Stimulated activated CD4-positive, alpha-beta T cell treated with anti-CD3 and anti-CD28 coated beads, Interleukin-15, amount 100 ng/mL, for 24 hours (primary cell): Measurements from ENCODE around the gene FOXK1.
"Not testable (repeated sequence)": the region's sequence is repeated elsewhere in the genome, so short reads cannot be mapped to it uniquely, and the experiment has no call there.

ENCODE experiments used
- DNase-seq: peaks from one replicate; pipeline ENCODE4 v3.0.0-alpha.2; 2020

FOXK1 gene

DNA sequence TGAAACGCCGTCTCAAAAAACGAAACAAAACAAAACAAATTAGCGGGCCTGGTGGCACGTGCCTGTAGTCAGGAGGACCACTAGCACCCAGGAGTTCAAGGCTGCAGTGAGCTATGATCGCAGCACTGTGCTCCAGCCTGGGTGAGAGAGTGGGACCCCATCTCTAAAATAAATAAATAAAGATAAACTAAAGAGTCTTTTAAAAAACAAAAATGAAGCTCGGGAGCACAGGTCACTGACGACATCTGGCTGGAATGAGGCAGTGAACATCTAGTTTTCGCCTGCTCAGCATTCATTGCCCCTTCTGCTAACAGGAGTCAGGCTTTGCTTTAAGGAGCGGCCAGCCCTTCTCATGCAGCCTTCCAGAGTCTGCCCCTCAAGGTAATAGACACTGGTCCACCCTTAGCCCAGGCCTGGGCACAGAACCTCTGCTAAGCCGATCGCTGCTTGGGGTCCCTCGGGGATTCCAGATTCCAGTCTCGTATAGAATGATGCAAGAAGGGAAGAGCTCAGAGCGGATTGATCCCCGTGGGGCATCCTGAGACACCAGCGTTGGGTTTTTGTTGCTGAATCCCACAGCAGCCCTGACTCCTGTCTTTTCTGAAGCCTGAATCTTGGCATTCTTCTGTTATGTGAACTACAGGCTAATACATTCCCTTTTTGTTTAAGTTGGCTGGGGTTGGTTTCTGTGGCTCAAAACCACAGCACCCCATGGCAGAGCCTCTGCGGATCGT is 14.2 kb upstream of the FOXK1 start:
- no peak for DNase-seq

GRCh38 chr7:4668510-4668847 is 13.6 kb upstream of the FOXK1 start:
- DNase-seq = no peak

- no peak for DNase-seq
These were observed 11.3 kb upstream of the FOXK1 start for GRCh38 chr7:4670791-4671190.

- no peak for DNase-seq
These were observed 6.2 kb upstream of the FOXK1 start for GRCh38 chr7:4675771-4676367.

GRCh38 chr7:4677518-4677917 is 4.6 kb upstream of the FOXK1 start:
- not testable (repeated sequence) for DNase-seq

- peak; percentile 21 for DNase-seq
These were observed 760 bp upstream of the FOXK1 start for GRCh38 chr7:4681218-4681851.

DNA sequence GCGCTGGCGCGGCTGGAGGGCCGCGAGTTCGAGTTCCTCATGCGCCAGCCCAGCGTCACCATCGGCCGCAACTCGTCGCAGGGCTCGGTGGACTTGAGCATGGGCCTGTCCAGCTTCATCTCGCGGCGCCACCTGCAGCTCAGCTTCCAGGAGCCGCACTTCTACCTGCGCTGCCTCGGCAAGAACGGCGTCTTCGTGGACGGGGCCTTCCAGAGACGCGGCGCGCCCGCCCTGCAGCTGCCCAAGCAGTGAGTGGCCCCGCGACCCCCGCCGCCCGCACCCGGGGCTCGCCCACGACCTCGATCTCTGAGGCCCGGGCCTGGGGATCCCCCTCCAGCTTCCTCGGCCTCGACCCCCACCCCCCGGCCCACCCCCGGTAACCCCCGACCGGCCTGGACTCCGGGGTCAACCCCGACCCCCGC is 537 bp downstream of the FOXK1 start:
- DNase-seq = peak; percentile 61

DNA sequence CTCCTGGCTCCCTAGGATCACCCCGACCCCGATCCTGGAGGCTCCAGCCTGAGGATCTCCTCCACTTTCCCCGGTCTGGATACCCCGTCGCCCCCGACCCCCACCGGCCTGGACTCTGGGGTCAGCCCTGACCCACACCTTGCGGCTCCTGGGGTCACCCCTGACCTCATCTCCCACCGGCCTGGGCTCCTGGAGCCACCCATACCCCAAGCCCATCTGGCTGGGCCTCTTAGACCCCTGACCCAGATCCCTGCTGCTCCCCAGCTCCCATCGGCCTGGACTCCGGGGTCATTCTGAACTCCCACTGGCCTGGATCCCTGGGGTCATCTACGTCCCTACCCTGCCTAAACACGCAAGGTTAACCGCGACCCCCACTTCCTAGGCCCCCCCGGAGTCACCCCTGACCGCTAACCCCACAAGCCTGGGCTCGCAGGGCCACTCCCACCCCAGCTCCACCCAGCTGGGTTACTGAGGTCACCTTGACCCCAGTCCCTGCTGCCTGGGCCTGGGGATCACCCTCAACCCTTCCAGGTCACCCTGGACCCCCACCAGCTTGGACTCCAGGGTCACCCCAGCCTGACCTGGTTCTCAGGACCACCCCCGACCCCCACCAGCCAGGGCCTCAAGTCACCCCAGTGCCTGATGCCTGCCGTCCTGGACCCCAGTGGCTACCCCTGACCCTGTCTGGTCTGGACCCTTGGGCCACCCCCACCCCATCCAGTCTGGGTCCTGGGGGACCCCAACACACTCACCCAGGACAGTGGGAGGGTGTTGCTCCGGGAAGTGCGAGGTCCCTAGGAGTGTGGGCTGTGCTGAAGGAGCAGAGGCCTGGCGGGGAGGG is 1.2 kb downstream of the FOXK1 start:
- DNase-seq = peak; percentile 19

DNA sequence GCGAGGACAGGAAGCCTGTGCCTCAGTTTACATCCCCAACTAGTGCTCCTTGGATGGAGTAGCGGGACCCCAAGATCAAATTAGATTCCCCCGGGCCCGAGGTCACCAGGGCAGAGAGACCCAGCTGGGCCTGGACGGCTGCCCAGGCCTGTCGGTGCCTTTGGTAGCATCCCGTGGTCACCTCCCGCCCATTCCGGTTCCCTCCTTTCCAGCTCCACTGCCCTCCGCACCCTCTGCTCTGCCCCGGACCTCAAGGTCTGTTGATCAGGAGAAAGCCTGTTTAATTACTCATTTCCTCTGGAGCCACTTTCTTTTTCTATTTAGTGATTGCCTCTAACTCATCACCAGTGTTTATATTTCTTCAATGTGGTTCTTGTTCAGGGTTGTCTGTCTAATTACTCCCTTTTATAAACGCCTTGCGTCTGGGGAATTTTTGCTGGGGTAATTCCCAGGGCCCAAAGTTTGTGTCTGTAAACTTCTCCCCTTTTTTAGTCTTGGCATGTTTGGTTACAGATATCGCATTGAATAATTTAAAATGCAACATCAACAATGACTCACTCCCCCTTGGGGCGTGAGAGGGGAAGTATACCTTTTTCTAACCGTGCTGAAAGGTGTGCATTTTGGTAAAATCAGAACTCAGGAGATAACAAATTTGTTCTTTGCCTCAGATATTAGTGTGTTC is 1.9 kb downstream of the FOXK1 start:
- DNase-seq = peak; percentile 48

GRCh38 chr7:4684846-4685245 is 2.8 kb downstream of the FOXK1 start:
- no peak for DNase-seq

DNA sequence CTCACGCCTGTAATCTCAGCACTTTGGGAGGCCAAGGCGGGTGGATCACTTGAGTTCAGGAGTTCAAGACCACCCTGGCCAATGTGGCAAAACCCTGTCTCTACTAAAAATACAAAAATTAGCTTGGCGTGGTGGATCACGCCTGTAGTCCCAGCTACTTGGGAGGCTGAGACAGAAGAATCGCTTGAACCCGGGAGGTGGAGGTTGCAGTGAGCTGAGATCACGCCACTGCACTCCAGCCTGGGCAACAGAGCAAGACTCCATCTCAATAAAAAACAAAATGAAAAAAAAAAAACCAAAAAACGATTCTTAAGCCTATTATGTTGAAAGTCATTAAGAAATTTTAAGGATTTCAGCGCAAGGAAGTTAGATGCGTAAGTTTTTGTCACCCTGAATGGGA is 3.6 kb downstream of the FOXK1 start:
- DNase-seq = not testable (repeated sequence)

- DNase-seq = no peak
These were observed 5.9 kb downstream of the FOXK1 start for GRCh38 chr7:4687956-4688355.

- DNase-seq = no peak
These were observed 7.1 kb downstream of the FOXK1 start for GRCh38 chr7:4689151-4689550.

GRCh38 chr7:4689668-4690067 is 7.6 kb downstream of the FOXK1 start:
- no peak for DNase-seq

- no peak for DNase-seq
These were observed 9.1 kb downstream of the FOXK1 start for GRCh38 chr7:4690953-4691856.

DNA sequence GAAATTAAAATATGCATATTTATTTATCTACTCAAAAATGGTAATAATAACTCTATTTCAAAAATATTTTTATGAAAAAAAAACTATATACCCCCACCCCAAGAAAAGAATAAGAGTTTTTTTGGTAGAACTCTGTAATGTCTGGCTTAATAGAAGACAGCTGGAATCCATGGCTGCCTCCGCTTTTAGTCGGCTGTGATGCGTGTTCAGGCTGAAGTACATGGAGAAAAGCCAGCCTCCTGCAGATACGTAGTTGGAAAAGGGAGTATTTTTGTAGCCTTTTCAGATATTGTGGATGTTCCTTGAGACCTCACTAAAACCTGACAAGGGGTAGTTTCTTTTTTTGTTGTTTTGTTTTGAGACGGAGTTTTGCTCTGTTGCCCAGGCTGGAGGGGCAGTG is 10.0 kb downstream of the FOXK1 start:
- DNase-seq = no peak

DNA sequence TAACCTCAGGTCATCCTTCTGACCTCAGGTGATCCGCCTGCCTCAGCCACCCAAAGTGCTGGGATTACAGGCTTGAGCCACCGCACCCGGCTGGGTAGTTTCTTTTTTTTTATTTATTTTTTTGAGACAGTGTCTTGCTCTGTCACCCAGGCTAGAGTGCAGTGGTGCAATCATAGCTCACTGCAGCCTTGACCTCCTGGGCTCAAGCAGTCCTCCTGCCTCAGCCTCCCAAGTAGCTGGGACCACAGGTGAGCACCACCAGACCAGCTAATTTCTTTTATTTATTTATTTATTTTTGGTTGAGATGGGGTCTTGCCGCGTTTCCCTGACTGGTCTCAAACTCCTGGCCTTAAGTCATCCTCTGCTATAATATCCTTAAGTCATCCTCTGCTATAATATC is 10.5 kb downstream of the FOXK1 start:
- not testable (repeated sequence) for DNase-seq

DNA sequence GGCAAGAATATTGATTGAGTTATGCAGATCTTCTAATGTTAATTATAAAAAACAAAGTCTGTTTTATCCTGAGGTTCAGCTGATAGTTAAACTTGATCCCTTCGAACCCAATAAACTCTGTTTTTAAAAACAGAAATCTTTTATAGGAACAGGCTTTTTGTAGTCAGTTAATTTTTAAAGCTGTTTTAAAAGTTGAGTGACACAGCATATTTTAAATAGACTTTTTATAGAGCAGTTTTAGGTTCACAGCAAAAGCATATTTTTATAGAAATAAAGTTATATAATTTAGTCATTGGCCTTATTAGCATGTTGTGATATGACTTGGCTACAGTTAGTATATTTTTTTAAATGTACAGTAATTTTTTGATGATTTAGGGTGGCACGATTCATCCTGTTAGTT is 11.1 kb downstream of the FOXK1 start:
- DNase-seq = no peak

DNA sequence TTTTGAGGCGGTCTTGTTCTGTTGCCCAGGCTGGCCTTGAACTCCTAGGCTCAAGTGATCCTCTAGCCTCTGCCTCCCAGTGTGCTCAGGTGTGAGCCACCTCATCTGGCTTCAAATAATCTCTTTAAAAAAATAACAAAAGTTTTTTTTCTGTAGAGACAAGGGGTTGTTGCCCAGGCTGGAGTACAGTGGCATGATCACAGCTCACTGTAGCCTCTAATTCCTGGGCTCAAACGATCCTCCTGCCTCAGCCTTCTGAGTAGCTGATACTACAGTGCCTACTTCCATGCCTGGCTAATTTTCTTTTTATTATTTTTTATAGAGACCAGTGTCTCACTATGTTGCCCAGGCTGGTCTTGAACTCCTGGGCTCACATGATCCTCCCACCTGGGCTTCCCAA is 11.7 kb downstream of the FOXK1 start:
- DNase-seq = no peak

DNA sequence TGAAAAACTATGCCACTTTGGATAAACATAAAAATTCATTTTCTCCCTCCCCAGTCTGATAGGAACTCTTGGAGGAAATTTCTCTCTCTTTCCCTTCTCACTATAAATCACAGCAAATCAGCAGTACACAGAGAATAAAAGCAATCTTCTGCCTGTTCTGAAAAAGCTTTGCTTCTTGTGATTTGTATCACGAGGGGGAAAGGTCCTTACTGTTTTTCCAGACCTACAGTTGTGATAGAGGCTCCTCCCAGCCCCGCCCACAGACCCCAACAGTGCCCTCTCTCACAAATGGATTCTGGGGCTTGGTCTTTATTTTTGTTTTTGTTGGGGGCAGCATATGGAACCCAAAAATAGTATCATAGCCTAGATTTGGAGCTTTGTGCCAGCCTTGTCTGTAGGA is 12.2 kb downstream of the FOXK1 start:
- DNase-seq = no peak

DNA sequence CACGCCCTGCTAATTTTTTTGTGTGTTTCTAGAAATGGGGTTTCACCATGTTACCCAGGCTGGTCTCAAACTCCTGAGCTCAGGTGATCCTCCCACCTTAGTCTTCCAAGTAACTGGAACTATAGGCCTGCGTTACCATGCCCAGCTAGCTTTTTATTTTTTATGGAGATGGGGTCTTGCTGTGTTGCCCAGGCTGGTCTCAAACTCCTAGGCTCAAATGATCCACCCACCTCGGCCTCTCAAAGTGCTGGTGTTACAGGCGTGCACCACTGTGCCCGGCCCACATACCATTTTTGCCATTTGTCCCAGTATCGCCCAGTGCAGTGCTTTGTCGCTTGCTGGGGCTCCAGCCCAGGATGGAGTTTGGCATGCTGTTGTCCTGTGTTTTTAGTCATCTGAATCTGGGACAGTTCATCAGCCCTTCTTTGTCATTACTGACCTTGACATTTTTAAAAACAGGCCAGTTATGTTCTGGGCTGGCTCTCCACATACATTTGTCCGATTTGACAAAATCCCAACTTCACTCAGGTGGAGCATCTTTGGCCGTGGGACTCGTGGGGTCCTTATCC is 16.7 kb downstream of the FOXK1 start:
- no peak for DNase-seq

GRCh38 chr7:4699841-4700240 is 17.7 kb downstream of the FOXK1 start:
- no peak for DNase-seq
